ENCODE measurements around the gene RPL10A.
A peak's percentile ranks its signal among the peaks of the same experiment; 100 is the strongest.

RPL10A gene

DNA sequence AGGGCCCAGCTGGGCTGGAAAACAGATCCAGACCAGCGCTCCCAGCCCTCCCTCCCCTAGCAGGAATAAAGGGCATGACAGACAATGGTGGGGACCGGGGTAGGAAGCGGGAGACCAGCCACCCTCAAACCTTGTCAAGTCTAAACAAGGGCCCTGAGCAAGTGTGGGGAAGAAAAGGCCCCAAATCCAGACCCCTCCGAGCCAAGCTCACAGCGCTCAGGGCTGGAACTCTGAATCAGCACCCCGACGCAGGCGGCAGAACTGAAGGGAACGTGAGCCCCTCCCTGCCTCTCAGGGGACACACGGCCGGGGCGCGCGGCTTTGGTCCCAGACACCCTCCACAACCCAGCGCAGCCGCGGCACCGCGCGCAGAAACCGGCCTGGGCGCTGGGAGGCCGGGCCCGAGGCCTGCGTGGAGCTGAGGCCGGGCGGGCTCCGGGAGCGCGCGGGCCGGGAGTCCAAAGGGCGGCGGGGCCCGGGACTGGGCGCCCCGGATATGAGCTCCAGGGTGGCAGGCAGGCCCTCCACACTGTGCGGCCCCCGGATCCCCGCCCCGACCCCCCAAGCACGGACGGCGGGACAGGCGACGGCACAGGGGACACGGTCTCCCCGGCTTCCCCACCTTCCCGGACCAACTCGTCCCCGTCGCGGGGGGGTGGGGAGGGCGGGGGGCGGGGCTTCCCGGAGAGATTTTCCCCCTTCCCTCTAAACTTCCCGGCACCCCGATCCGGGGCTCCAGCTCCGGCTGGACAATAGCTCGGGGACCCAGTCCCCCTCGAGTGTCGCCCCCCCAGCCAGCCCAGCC, 28.0 kb downstream of the RPL10A start:
- no peaks in the 10 kb centered on the region for H3K36me3 ChIP-seq (ENCODE audit: insufficient read depth, low read length)
- DNase-seq (no peak), ATAC-seq (ENCODE audit: insufficient read depth, low read depth) (no peak)
- H3K27me3 ChIP-seq (ENCODE audit: insufficient read depth, low read length, poor library complexity), result peaks cover 45% of the 10 kb centered on the region
- no peak overlapping the region for H3K27ac ChIP-seq (ENCODE audit: low read length)
- peaks cover 8% of the 10 kb centered on the region for H4K20me1 ChIP-seq (ENCODE audit: insufficient read depth, low read length)
- no peak overlapping the region for H3K4me2 ChIP-seq (ENCODE audit: insufficient read depth, low read length)
- H2AFZ ChIP-seq (ENCODE audit: low read depth, low read length), result no peak overlapping the region
- H3K9me3 ChIP-seq (ENCODE audit: insufficient read depth, low read length, severe bottlenecking), result no peaks in the 10 kb centered on the region
- TF ChIP-seq EZH2 (IDR thresholded peaks at IDR 0.05; ENCODE audit: borderline replicate concordance, low read depth, low read length, severe bottlenecking), result no peak
- TF ChIP-seq, protein P1, sequence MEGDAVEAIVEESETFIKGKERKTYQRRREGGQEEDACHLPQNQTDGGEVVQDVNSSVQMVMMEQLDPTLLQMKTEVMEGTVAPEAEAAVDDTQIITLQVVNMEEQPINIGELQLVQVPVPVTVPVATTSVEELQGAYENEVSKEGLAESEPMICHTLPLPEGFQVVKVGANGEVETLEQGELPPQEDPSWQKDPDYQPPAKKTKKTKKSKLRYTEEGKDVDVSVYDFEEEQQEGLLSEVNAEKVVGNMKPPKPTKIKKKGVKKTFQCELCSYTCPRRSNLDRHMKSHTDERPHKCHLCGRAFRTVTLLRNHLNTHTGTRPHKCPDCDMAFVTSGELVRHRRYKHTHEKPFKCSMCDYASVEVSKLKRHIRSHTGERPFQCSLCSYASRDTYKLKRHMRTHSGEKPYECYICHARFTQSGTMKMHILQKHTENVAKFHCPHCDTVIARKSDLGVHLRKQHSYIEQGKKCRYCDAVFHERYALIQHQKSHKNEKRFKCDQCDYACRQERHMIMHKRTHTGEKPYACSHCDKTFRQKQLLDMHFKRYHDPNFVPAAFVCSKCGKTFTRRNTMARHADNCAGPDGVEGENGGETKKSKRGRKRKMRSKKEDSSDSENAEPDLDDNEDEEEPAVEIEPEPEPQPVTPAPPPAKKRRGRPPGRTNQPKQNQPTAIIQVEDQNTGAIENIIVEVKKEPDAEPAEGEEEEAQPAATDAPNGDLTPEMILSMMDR (IDR thresholded peaks at IDR 0.05; ENCODE audit: borderline replicate concordance, extremely low read depth, low read length, poor library complexity, severe bottlenecking), result no peak
- H3K79me2 ChIP-seq (ENCODE audit: insufficient read depth, low read length), result no peaks in the 10 kb centered on the region
- no peak overlapping the region for H3K9ac ChIP-seq (ENCODE audit: low read depth, low read length)
- H3K4me1 ChIP-seq (ENCODE audit: insufficient read depth, low read length), result peaks cover 12% of the 10 kb centered on the region
- no peak overlapping the region for H3K4me3 ChIP-seq (ENCODE audit: low read depth in 1 of 2, low read length in 2 of 2)

DNA sequence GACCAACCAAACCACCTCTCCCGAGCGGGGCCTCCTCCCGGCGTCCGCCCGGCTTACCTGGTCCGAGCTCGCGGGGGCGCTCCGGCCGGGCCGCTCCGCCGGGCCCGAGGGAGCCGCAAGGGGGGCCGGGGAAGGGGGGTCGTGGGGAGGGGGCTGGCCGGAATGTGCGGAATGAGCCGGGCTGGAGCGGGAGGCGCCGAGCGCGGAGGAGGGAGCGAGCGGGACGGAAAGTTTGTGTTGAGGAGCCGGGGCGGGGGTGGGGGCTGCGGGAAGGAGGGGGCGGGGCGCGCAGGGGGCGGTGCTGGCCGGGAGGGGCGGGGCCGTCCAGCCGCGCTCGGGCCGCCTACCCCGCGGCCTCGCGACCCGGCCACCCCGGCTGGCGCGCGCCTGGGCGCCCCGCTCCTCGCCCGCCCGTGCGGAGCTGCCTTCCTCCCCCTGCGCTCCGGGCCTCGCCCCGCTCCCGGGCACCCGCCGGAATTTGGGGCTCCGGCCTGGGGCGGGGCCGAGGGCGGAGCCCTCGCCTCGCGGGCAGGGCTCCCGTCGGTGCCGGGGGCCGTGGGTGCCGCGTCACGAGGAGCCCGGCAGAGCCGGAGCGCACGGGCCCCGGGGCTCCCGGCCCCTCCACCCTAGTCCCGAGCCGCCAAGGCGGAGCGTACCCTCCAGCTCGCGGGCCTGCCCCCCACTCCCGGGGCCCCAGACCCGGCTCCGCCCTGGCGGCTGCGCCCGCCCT, 28.8 kb downstream of the RPL10A start, which contains the start of gene TEAD3:
TSS of gene TEAD3 (minus strand) at position 239 of the 730 bp plus-strand sequence.
- peak; percentile 37 for DNase-seq
- peak within 1 kb of the TSS; percentile 69 for H2AFZ ChIP-seq (ENCODE audit: low read depth, low read length)

DNA sequence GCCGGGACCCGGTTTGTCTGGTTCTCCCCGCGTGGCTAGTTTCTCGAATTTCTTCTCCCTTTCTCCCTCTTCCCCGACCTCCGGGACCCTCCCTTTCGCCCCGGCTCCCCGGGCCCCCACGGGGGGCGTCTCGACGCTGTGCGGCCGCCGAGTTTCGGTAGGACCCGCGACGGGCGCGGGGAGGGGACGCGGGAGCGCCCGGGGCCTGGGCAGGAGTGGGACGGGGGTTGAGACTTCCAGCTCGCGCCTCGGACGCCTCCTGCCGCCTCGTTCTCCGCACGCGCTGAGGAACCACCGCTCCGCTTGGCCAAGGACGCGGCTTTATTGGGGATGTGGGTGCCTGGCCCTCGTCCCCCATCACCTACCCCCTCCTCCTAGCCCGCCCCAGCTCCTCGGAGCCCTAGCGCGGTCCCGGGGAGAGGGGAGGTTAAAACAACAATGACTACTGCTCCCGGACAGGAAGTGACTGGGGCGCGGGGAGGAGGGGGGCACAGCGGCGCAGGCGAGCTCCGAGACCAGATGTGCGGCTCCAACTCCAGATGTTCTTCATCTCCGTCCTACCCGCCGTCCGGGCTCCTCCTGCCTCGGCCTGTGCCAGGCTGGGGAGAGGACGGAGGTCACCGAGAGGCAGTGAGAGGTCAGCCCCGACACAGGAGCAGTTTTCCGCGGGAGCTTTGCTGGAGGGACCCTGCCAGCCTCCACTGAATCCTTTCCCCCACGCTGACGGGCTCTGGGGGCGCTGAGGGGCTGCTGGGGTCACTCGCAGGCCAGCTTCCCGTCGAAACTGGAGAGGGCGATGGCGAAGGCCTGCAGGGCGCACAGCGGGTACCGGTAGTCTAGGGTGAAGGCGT, 29.6 kb downstream of the RPL10A start:
- H3K27ac ChIP-seq (ENCODE audit: low read length), result no peak overlapping the region
- no peaks in the 10 kb centered on the region for H3K36me3 ChIP-seq (ENCODE audit: insufficient read depth, low read length)
- peak overlapping the region; percentile 52 for H3K9ac ChIP-seq (ENCODE audit: low read depth, low read length)
- ATAC-seq (ENCODE audit: insufficient read depth, low read depth) (peak; percentile 72), DNase-seq (peak; percentile 64)
- H3K4me2 ChIP-seq (ENCODE audit: insufficient read depth, low read length), result peak overlapping the region; percentile 79
- peak overlapping the region; percentile 69 for H2AFZ ChIP-seq (ENCODE audit: low read depth, low read length)
- peak overlapping the region; percentile 23 to 54; a peak in 3 of 4 replicates for H3K4me3 ChIP-seq (ENCODE audit: low read depth in 1 of 2, low read length in 2 of 2)
- no peaks in the 10 kb centered on the region for H3K79me2 ChIP-seq (ENCODE audit: insufficient read depth, low read length)
- peaks cover 45% of the 10 kb centered on the region for H3K27me3 ChIP-seq (ENCODE audit: insufficient read depth, low read length, poor library complexity)
- TF ChIP-seq EZH2 (IDR thresholded peaks at IDR 0.05; ENCODE audit: borderline replicate concordance, low read depth, low read length, severe bottlenecking), result peak; percentile 96
- TF ChIP-seq, protein P1 (IDR thresholded peaks at IDR 0.05; ENCODE audit: borderline replicate concordance, extremely low read depth, low read length, poor library complexity, severe bottlenecking), result no peak
- H3K4me1 ChIP-seq (ENCODE audit: insufficient read depth, low read length), result peaks cover 12% of the 10 kb centered on the region
- peaks cover 8% of the 10 kb centered on the region for H4K20me1 ChIP-seq (ENCODE audit: insufficient read depth, low read length)
- H3K9me3 ChIP-seq (ENCODE audit: insufficient read depth, low read length, severe bottlenecking), result no peaks in the 10 kb centered on the region

More for the DNA sequence above, 28.8 kb downstream of the RPL10A start, which contains the start of gene TEAD3:
- Histone ChIP-seq H3K27me3 (ENCODE audit: insufficient read depth, low read length, poor library complexity) (peaks cover 45% of the 10 kb centered on the region), H3K36me3 (ENCODE audit: insufficient read depth, low read length) (no peaks in the 10 kb centered on the region), H3K9ac (ENCODE audit: low read depth, low read length) (peak within 1 kb of the TSS; percentile 52), H3K4me2 (ENCODE audit: insufficient read depth, low read length) (peak within 1 kb of the TSS; percentile 79), H3K27ac (ENCODE audit: low read length) (no peak within 1 kb of the TSS), H4K20me1 (ENCODE audit: insufficient read depth, low read length) (peaks cover 8% of the 10 kb centered on the region), H3K4me1 (ENCODE audit: insufficient read depth, low read length) (peaks cover 12% of the 10 kb centered on the region), H3K79me2 (ENCODE audit: insufficient read depth, low read length) (no peaks in the 10 kb centered on the region), H3K4me3 (ENCODE audit: low read depth in 1 of 2, low read length in 2 of 2) (peak within 1 kb of the TSS; percentile 23 to 54; a peak in 3 of 4 replicates), H3K9me3 (ENCODE audit: insufficient read depth, low read length, severe bottlenecking) (no peaks in the 10 kb centered on the region)
- peak; percentile 60 for ATAC-seq (ENCODE audit: insufficient read depth, low read depth)
- TF ChIP-seq EZH2 (IDR thresholded peaks at IDR 0.05; ENCODE audit: borderline replicate concordance, low read depth, low read length, severe bottlenecking), result no peak
- TF ChIP-seq, protein P1 (IDR thresholded peaks at IDR 0.05; ENCODE audit: borderline replicate concordance, extremely low read depth, low read length, poor library complexity, severe bottlenecking), result no peak
